Thyroid gland (tissue), 4 donors: ENCODE measurements around the gene WDR70.

Experiments used
- POLR2A ChIP-seq, 2 donors: fragments of 450-650 bp; IDR thresholded peaks; one replicate each; pipeline ENCODE4 v1.6.1; 2017; ENCODE audit warnings: antibody characterized with exemption in 2 of 2, mild to moderate bottlenecking in 2 of 2, moderate library complexity in 1 of 2
- TF ChIP-seq, protein P1 (sequence below), 6 experiments: fragments of 200-600 bp in 3 of 6; fragments of 450-650 bp in 3 of 6; sonication (generic) in 3 of 6; IDR thresholded peaks; one replicate each; pipeline ENCODE4 v1.5.1; 2016 to 2019; ENCODE audit warnings: antibody characterized with exemption in 6 of 6, mild to moderate bottlenecking in 2 of 6, inconsistent platforms in 1 of 6, moderate library complexity in 1 of 6

DNA sequence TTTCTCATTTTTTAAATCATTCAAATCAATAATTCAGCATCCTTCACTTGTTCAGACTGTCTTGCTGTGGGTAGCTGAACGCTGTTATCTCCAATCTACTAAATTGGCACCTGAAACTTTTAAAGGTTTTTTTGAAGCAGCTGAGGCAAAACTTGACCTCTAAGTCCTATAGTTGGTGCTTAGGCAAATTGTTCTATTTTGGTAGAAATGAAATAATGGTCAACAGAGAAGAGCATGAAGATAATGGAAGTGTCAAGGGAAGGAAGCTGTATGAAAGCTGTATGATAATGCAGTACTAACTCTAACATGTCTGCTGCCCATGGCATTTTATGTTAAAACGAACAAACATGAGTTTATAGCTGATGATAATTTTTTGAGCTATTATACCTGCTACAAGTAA lies 322.8 kb downstream of the WDR70 start:
- TF ChIP-seq, protein P1, sequence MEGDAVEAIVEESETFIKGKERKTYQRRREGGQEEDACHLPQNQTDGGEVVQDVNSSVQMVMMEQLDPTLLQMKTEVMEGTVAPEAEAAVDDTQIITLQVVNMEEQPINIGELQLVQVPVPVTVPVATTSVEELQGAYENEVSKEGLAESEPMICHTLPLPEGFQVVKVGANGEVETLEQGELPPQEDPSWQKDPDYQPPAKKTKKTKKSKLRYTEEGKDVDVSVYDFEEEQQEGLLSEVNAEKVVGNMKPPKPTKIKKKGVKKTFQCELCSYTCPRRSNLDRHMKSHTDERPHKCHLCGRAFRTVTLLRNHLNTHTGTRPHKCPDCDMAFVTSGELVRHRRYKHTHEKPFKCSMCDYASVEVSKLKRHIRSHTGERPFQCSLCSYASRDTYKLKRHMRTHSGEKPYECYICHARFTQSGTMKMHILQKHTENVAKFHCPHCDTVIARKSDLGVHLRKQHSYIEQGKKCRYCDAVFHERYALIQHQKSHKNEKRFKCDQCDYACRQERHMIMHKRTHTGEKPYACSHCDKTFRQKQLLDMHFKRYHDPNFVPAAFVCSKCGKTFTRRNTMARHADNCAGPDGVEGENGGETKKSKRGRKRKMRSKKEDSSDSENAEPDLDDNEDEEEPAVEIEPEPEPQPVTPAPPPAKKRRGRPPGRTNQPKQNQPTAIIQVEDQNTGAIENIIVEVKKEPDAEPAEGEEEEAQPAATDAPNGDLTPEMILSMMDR (IDR thresholded peaks at IDR 0.05), result no peak
- no peak for TF ChIP-seq POLR2A (IDR thresholded peaks at IDR 0.05)
